GM12891 (cell line): ENCODE measurements around the gene IFRD2.
"Not testable (repeated sequence)": the region's sequence is repeated elsewhere in the genome, so short reads cannot be mapped to it uniquely, and the experiment has no call there.

Source experiments
- DNase-seq: peaks from one replicate; pipeline ENCODE4 v3.0.0; 2011; ENCODE audit warnings: low spot score; ENCODE audit not compliant: insufficient read length
- FAIRE-seq: peaks from 2 replicates; lab custom pipeline; 2011; peaks lifted over from hg19 to GRCh38; lab: Jason Lieb, UNC
- PAX5 ChIP-seq: IDR thresholded peaks from 2 replicates; pipeline ENCODE4 v1.6.1; 2011; ENCODE audit warnings: low read length, moderate library complexity, mild to moderate bottlenecking; ENCODE audit not compliant: insufficient read depth, severe bottlenecking
- POLR2A ChIP-seq: IDR thresholded peaks from 2 replicates; pipeline ENCODE4 v1.6.1; 2011; ENCODE audit warnings: low read depth, low read length, control low read depth
- POLR2AphosphoS5 ChIP-seq: IDR thresholded peaks from 2 replicates; pipeline ENCODE4 v1.6.1; 2011; ENCODE audit warnings: low read depth, low read length, control low read depth
- POU2F2 ChIP-seq: IDR thresholded peaks from 2 replicates; pipeline ENCODE4 v1.6.1; 2011; ENCODE audit warnings: low read depth, mild to moderate bottlenecking, control low read depth, low read length, moderate library complexity
- SPI1 ChIP-seq: IDR thresholded peaks from 2 replicates; pipeline ENCODE4 v1.6.1; 2011; ENCODE audit warnings: low read depth, low read length, control low read depth
- TAF1 ChIP-seq: IDR thresholded peaks from 2 replicates; pipeline ENCODE4 v1.6.1; 2011; ENCODE audit warnings: low read depth, low read length, control low read depth

IFRD2 gene

DNA sequence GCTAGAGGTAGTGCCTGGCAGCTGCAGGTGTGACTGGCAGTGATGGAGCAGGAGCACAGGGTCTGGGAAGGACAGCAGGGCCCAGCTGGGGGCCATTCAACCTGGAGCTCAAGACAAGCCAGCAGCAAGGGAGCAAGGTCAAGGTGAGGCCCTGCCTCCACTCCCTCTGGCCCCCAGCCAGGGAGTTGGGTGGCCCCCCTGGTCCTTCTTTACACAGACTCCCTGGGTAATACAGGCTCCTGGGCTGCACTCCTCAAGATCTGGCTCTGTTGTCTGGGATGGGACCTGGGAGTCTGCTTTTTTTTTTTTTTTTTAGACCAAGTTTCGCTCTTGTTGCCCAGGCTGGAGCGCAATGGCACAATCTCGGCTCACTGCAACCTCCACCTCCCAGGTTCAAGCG, 41.7 kb downstream of the IFRD2 start:
- no peak for FAIRE-seq
- DNase-seq, result no peak
- TF ChIP-seq POLR2A (no peak), SPI1 (no peak), POU2F2 (no peak), POLR2AphosphoS5 (no peak), PAX5 (no peak), TAF1 (no peak)

DNA sequence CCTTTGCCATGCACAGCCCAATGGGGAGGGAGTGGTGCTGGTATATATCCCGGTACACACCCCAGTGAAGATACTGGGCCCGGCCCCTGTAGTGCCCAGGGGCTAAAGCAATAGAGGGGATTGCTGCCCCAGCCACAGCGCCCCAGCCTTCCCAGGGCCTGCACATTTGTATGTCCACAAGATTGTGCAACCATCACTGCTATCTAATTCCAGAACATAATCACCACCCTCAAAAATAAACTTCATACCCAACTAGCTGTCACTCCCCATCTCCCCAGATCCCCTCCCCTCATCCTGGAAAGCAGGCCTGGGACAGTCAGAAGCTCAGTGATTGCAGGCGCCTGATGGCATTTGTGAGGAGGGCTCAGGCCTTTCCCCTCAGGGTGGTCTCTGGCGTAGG, 42.8 kb downstream of the IFRD2 start:
- TF ChIP-seq POLR2AphosphoS5, result no peak
- TF ChIP-seq PAX5, result no peak
- TF ChIP-seq TAF1, result no peak
- TF ChIP-seq POLR2A, result no peak
- no peak for TF ChIP-seq SPI1
- no peak for TF ChIP-seq POU2F2
- DNase-seq, result no peak

DNA sequence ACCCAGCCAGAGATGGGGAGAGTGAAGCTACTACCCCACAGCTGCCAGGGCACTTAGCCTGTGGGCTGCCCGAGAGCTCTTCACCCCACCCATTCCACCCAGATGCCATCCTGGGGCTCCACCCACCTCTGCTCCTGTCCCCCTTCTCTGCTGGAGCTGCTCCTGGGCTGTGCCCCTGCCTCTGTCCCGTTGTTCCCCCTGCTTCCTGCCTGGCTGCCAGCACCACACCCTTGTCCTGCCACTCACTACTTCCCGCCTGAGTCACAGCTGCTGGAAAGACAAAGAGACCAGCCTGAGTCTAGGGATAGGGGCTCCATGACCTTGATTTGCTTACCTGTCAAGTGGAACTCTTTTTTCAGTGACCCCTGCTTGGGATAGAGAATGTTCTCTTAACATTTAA, 43.8 kb downstream of the IFRD2 start:
- DNase-seq (no peak), FAIRE-seq (no peak)
- no peak for TF ChIP-seq POU2F2
- no peak for TF ChIP-seq POLR2A
- no peak for TF ChIP-seq PAX5
- TF ChIP-seq SPI1, result no peak
- TF ChIP-seq POLR2AphosphoS5, result no peak
- no peak for TF ChIP-seq TAF1

More for the DNA sequence above, 42.8 kb downstream of the IFRD2 start:
- no peak for FAIRE-seq

DNA sequence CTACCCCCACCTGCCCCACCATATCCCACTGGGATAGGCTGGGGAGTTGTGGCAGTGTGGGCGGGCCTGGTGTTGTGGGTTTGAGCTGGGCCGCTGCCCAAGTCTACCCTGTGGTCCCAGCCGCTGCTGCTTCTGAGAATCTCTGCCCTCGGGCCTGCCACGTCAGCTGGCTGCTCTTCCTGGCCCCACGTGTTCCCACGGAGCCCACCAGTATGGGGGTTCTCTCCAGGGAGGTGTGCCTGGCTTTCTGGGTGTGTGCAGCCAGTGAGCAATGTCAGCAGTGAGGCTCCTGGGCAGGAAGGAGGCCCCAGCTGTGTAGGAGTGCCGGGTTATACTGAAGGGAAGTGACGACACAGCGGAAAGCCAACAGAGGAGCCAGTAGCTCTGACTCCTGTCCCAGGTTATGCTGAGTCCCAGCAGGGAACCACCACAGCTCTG, 45.7 kb downstream of the IFRD2 start:
- FAIRE-seq (peak; percentile 92), DNase-seq (peak; percentile 83)
- TF ChIP-seq POU2F2, result no peak
- TF ChIP-seq SPI1, result peak; percentile 53
- TF ChIP-seq POLR2AphosphoS5, result no peak

DNA sequence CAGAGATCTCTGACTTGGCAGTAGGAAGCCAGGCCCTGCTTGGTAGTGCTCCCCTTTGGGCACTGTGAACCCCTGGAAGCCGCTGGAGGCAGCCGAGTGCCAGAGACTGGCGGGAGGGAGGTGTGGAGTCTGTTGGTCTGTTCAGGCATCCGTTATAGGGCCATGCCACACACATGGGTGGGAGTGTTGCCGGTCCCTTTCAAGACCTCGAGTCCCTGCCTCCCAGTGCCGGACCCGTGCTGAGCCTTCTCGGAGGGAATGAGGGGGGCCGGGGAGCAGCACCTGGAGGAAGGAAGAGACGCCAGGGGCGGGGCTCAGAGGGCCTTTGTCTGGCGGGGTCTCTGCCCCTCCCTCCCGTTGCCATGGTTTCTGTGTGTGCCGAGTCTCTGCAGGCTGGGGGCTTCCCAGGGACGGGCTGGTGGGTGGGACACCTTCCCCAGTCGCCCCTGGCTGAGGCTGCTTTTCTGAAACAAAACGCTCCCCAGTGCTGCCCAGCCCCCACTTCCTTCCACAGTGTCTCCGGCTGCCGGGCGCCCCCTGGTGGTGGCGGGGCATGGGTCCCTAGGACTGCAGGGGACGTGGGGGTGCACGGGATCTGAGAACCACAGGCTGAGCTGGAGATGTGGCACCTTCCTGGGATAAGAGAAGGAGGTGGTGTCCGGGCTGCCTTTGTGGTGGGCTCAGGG, 46.3 kb downstream of the IFRD2 start:
- TF ChIP-seq SPI1, result peak; percentile 60
- no peak for TF ChIP-seq TAF1
- DNase-seq, result peak; percentile 90
- FAIRE-seq, result peak; percentile 82

DNA sequence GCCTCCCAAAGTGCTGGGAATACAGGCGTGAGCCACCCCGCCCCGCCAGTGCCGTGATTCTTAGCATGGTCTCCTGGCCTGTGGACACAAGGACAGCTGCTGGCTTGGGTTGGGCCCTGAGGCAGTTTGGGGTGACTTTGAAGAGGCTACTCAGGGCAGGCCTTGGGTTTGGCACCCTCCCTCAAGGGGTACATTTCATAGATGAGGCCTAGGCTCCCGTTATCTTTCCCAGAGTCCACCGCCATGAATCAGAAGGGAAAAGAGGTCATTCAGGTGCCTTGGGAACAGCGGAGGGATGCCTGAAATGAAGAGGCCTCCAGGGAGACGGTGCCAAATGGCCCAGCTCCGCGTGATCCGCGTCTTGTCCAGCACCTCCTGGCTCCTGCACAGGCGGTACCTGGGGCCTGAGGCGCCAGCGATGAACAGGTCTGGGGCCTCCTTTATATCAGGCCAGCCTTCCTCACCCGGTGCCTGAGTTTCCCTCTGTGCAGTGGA, 46.9 kb downstream of the IFRD2 start:
- no peak for FAIRE-seq
- DNase-seq, result no peak
- TF ChIP-seq TAF1, result no peak
- no peak for TF ChIP-seq POU2F2
- TF ChIP-seq PAX5, result no peak
- no peak for TF ChIP-seq POLR2A
- TF ChIP-seq POLR2AphosphoS5, result no peak
- TF ChIP-seq SPI1, result no peak

DNA sequence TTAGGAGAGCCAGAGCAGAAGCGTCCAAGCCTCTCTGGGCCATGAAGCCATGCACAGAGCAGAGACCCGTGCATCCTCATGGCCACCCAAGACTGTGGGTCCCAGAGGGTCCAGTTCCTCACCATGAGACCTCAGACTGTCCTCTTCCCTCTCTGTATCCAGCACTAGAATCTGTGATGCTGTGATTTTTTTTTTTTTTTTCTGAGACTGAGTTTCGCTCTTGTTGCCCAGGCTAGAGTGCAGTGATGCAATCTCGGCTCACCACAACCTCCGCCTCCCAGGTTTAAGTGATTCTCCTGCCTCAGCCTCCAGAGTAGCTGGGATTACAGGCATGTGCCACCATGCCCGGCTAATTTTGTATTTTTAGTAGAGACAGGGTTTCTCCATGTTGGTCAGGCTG, 47.4 kb downstream of the IFRD2 start:
- FAIRE-seq, DNase-seq: not testable (repeated sequence)

DNA sequence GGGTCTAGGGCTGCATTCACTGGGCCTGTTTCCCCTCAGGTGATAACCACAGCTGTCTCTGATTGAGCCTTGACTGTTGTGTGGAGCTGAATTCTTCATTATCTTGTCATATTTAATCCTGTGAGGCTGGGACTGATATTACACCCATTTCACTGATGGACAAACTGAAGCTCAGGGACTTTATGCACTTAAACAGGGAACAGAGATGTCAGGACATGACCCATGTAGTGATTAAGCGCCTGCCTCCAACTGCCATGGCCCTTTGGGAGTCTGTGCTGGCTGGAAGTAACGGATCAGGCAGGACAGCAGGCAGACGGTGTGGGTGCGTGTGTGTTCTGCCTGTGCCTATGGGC, 48.7 kb downstream of the IFRD2 start:
- FAIRE-seq, result peak; percentile 9
- TF ChIP-seq POU2F2 (no peak), PAX5 (no peak), POLR2A (no peak), SPI1 (no peak), TAF1 (no peak), POLR2AphosphoS5 (no peak)
- no peak for DNase-seq

DNA sequence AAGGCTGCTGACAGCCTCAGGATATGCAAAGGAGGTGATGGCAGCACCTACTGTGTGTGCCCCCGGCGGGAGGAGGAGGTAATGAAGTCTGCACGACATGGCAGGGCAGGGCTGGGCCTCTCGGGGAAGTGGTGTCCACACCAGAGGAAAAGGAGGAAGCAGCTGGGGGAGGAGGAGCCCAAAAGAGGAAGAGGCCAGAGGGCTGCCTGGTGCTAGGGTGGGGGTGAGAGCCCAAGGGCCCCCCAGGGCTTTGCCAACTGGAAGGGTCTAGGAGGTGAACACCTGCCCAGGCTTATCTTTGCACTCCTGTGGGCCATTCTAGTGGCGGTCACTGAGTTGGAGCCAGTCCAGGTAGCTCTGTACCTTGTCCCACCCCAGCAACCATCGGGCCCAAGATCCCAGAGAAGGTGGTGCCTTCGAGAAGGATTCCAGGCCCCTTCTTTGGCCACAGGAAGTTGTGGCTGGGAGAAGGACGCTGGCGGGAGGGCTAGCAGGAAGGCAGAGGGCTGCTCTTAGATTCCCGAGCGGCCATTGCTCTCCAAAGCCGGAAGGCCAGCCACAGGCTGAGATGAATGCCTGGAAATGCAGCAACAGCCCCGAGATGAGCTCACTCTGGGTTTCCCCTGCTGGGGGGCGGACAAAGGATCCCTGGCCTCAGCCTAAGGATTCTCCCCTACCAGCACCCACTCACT, 49.2 kb downstream of the IFRD2 start:
- DNase-seq, result no peak

DNA sequence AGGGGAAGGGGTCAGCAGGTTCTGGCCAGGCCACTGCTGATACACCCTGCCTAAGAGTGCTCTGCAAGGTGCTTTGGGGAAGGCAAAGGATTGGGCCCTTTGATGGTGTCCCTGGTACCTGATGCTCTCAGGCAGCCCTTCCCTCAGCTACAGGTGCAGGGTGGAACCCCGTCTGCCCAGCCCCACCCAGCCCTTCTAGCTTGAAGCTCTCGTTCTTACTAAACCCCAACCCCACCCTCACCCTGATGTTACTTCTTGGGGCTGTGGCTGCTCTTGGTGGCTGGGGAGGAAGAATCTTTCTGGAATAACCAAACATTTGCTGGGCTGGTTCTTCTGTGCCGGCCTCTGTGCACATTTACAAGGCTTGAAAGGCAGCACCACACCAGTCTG, 49.9 kb downstream of the IFRD2 start:
- DNase-seq (no peak), FAIRE-seq (no peak)
- no peak for TF ChIP-seq POU2F2
- TF ChIP-seq TAF1, result no peak
- no peak for TF ChIP-seq SPI1
- no peak for TF ChIP-seq POLR2A
- TF ChIP-seq POLR2AphosphoS5, result no peak
- no peak for TF ChIP-seq PAX5

More for the DNA sequence above, 49.2 kb downstream of the IFRD2 start:
- peak; percentile 47 for FAIRE-seq
- TF ChIP-seq SPI1 (peak; percentile 87), POLR2AphosphoS5 (0 out of 2 replicates have a peak, but pooled peaks have one; percentile 25), POU2F2 (no peak)
